ENCODE data around the gene DCT.

The DCT gene

GRCh38 chr13:94419304-94419924 is 60.1 kb downstream of the DCT start:
- peak overlapping the region; percentile 63 for H3K4me2 ChIP-seq

GRCh38 chr13:94417294-94417693 is 62.2 kb downstream of the DCT start:
- no peak overlapping the region for H3K9ac ChIP-seq
- no peaks in the 10 kb centered on the region for H3K36me3 ChIP-seq
- TF ChIP-seq Cebpa-rat (IDR thresholded peaks at IDR 0.05) = no peak
- H3K4me2 ChIP-seq = no peak overlapping the region
- no peaks in the 10 kb centered on the region for H4K20me1 ChIP-seq
- H3K4me3 ChIP-seq = no peak overlapping the region
- peaks cover 32% of the 10 kb centered on the region for H3K9me3 ChIP-seq
- H3K27ac ChIP-seq = no peak overlapping the region
- no peaks in the 10 kb centered on the region for H3K27me3 ChIP-seq
- H3K4me1 ChIP-seq = peaks cover 37% of the 10 kb centered on the region

More at GRCh38 chr13:94419304-94419924, 60.1 kb downstream of the DCT start:
- Histone ChIP-seq H3K9ac (no peak overlapping the region; the same call in 1 of the 2 replicates), H3K27me3 (no peaks in the 10 kb centered on the region), H4K20me1 (no peaks in the 10 kb centered on the region), H3K9me3 (peaks cover 40% of the 10 kb centered on the region), H3K4me3 (peak overlapping the region; percentile 29; the same call in 1 of the 2 replicates), H3K36me3 (no peaks in the 10 kb centered on the region), H3K4me1 (peaks cover 37% of the 10 kb centered on the region), H3K27ac (peak overlapping the region; percentile 50)
- no peak for TF ChIP-seq Cebpa-rat (IDR thresholded peaks at IDR 0.05)

GRCh38 chr13:94416454-94417080 is 62.9 kb downstream of the DCT start:
- peaks cover 37% of the 10 kb centered on the region for H3K4me1 ChIP-seq
- H3K4me2 ChIP-seq = no peak overlapping the region
- H3K36me3 ChIP-seq = no peaks in the 10 kb centered on the region
- H3K9ac ChIP-seq = no peak overlapping the region
- H3K4me3 ChIP-seq = no peak overlapping the region
- no peaks in the 10 kb centered on the region for H4K20me1 ChIP-seq
- no peaks in the 10 kb centered on the region for H3K27me3 ChIP-seq
- H3K27ac ChIP-seq = no peak overlapping the region
- TF ChIP-seq Cebpa-rat (IDR thresholded peaks at IDR 0.05) = no peak
- H3K9me3 ChIP-seq = peaks cover 25% of the 10 kb centered on the region

DNA sequence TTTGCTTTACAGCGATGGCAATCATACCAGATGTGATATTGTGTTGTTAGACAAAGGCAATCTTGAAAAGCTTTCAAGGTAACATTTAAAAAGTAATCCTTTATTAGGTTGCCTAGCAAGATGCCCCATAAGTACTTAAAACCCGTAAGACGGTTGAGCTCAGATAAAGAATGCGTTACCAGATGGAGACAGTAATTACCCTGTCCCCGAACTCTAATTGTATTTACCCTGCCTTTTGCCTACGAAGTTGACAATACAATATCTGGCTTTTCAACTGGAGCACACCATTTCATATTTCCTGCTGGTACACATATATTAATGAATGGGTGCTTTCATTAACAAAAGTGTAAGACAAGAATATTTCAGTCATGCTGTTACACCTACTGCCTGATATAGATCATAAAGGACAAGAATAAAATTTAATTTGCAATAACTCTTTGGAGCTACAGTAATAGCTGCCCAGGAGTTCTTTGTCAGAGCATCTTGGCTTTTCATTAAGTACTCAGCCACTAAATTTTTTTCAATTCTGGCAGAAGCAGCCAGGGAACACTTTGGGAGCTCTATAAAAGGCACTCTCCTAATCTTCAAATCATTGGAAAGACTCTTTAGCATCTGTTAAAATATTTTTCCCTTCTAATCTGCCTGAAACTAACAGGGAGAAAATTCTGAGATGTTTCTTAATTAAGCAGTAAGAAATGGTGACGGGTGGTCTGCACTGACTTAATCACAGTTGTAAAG is 63.8 kb downstream of the DCT start:
- H3K27me3 ChIP-seq = no peaks in the 10 kb centered on the region
- no peaks in the 10 kb centered on the region for H3K36me3 ChIP-seq
- H3K4me1 ChIP-seq = peaks cover 33% of the 10 kb centered on the region
- H3K4me3 ChIP-seq = no peak overlapping the region
- H4K20me1 ChIP-seq = no peaks in the 10 kb centered on the region
- no peak overlapping the region for H3K27ac ChIP-seq
- TF ChIP-seq Cebpa-rat (IDR thresholded peaks at IDR 0.05) = no peak
- H3K9me3 ChIP-seq = peaks cover 16% of the 10 kb centered on the region
- H3K9ac ChIP-seq = no peak overlapping the region
- no peak overlapping the region for H3K4me2 ChIP-seq

- Histone ChIP-seq H3K27me3 (no peaks in the 10 kb centered on the region), H3K9ac (no peak overlapping the region), H3K4me1 (peaks cover 23% of the 10 kb centered on the region), H3K4me3 (no peak overlapping the region), H3K36me3 (no peaks in the 10 kb centered on the region), H4K20me1 (no peaks in the 10 kb centered on the region), H3K27ac (no peak overlapping the region), H3K9me3 (peaks cover 12% of the 10 kb centered on the region), H3K4me2 (no peak overlapping the region)
- TF ChIP-seq Cebpa-rat (IDR thresholded peaks at IDR 0.05) = no peak
Observed at GRCh38 chr13:94414708-94415107, 64.8 kb downstream of the DCT start.

DNA sequence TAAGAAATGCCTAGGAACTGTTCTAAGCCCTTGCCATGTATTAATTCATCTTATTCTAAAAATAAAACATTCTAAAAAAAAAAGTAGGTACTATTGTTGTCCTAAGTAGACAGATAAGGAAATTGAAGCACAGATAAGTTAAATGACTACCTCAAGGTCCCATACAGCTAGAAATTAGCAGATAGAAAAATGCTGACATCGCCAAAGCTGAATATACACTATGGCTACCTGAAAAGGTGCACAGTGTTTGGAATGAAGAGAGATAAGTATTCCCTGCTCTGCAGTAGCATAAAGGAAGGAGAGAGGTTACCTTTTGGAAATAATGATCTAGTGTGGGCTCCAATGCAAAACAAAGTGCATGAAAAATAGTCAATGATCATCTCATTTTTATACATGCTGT is 65.3 kb downstream of the DCT start:
- H3K4me2 ChIP-seq = no peak overlapping the region
- H3K27ac ChIP-seq = no peak overlapping the region
- no peaks in the 10 kb centered on the region for H3K36me3 ChIP-seq
- no peak overlapping the region for H3K4me3 ChIP-seq
- H3K9me3 ChIP-seq = peaks cover 12% of the 10 kb centered on the region
- H3K27me3 ChIP-seq = no peaks in the 10 kb centered on the region
- H3K9ac ChIP-seq = no peak overlapping the region
- H3K4me1 ChIP-seq = peaks cover 18% of the 10 kb centered on the region
- no peaks in the 10 kb centered on the region for H4K20me1 ChIP-seq
- TF ChIP-seq Cebpa-rat (IDR thresholded peaks at IDR 0.05) = no peak

GRCh38 chr13:94413598-94413944 is 65.9 kb downstream of the DCT start:
- peaks cover 12% of the 10 kb centered on the region for H3K4me1 ChIP-seq
- no peak overlapping the region for H3K27ac ChIP-seq
- H3K27me3 ChIP-seq = no peaks in the 10 kb centered on the region
- H4K20me1 ChIP-seq = no peaks in the 10 kb centered on the region
- H3K9ac ChIP-seq = no peak overlapping the region
- no peak overlapping the region for H3K4me3 ChIP-seq
- H3K36me3 ChIP-seq = no peaks in the 10 kb centered on the region
- no peak for TF ChIP-seq Cebpa-rat (IDR thresholded peaks at IDR 0.05)
- peaks cover 12% of the 10 kb centered on the region for H3K9me3 ChIP-seq
- no peak overlapping the region for H3K4me2 ChIP-seq

GRCh38 chr13:94412870-94413597 is 66.4 kb downstream of the DCT start:
- Histone ChIP-seq H3K4me3 (no peak overlapping the region), H4K20me1 (no peaks in the 10 kb centered on the region), H3K4me1 (peaks cover 6% of the 10 kb centered on the region), H3K27me3 (no peaks in the 10 kb centered on the region), H3K9me3 (peaks cover 12% of the 10 kb centered on the region), H3K27ac (no peak overlapping the region), H3K4me2 (no peak overlapping the region), H3K9ac (no peak overlapping the region), H3K36me3 (no peaks in the 10 kb centered on the region)
- no peak for TF ChIP-seq Cebpa-rat (IDR thresholded peaks at IDR 0.05)

- Histone ChIP-seq H3K4me3 (no peak overlapping the region), H4K20me1 (no peaks in the 10 kb centered on the region), H3K9ac (no peak overlapping the region), H3K36me3 (no peaks in the 10 kb centered on the region), H3K27me3 (no peaks in the 10 kb centered on the region), H3K9me3 (peaks cover 4% of the 10 kb centered on the region), H3K4me1 (no peaks in the 10 kb centered on the region), H3K27ac (no peak overlapping the region), H3K4me2 (no peak overlapping the region)
- no peak for TF ChIP-seq Cebpa-rat (IDR thresholded peaks at IDR 0.05)
Observed at GRCh38 chr13:94411747-94412146, 67.7 kb downstream of the DCT start.

Measured in BLaER1 (cell line).